Measurements from ENCODE around the gene EIF3F. TPM values are rescaled to one million over a fixed set of nuclear protein-coding genes. Genes with fewer than 3 reads are reported as not detected.

EIF3F gene
- total and polyA plus RNA-seq, 2 of the 13 experiments (the other 11 are each of a cell fraction or from before 2014, with no cell fraction given): 109 to 191 TPM

- no peak; the same call in 1 of the 2 replicates for TF ChIP-seq FOXO1 (CRISPR knock-in tag; IDR thresholded peaks at IDR 0.05)
- 0 out of 2 replicates have a peak, but pooled peaks have one; percentile 55 for TF ChIP-seq SETDB1 (CRISPR knock-in tag; IDR thresholded peaks at IDR 0.05; ENCODE audit: borderline replicate concordance)
- peak; percentile 93; the same call in 1 of the 2 replicates for TF ChIP-seq FOXK1 (CRISPR knock-in tag; IDR thresholded peaks at IDR 0.05; ENCODE audit: borderline replicate concordance, low read depth)
- TF ChIP-seq ZNF878 (CRISPR knock-in tag; IDR thresholded peaks at IDR 0.05): peak; percentile 91
- peak; percentile 85; the same call in 1 of the 2 replicates for TF ChIP-seq KDM3A (CRISPR knock-in tag; IDR thresholded peaks at IDR 0.05; ENCODE audit: low read depth)
- TF ChIP-seq DNMT3B (CRISPR knock-in tag; conservative IDR thresholded peaks at IDR 0.05): no peak
- TF ChIP-seq ZNF18 (CRISPR knock-in tag; IDR thresholded peaks at IDR 0.05; ENCODE audit: insufficient replicate concordance): no peak
- peak; percentile 91 for TF ChIP-seq ZNF264 (CRISPR knock-in tag; IDR thresholded peaks at IDR 0.05)
- TF ChIP-seq KLF9 (CRISPR knock-in tag; IDR thresholded peaks at IDR 0.05; ENCODE audit: low read depth): no peak
- peak; percentile 95 for TF ChIP-seq YEATS2 (CRISPR knock-in tag; IDR thresholded peaks at IDR 0.05; ENCODE audit: borderline replicate concordance)
- TF ChIP-seq, protein P1, sequence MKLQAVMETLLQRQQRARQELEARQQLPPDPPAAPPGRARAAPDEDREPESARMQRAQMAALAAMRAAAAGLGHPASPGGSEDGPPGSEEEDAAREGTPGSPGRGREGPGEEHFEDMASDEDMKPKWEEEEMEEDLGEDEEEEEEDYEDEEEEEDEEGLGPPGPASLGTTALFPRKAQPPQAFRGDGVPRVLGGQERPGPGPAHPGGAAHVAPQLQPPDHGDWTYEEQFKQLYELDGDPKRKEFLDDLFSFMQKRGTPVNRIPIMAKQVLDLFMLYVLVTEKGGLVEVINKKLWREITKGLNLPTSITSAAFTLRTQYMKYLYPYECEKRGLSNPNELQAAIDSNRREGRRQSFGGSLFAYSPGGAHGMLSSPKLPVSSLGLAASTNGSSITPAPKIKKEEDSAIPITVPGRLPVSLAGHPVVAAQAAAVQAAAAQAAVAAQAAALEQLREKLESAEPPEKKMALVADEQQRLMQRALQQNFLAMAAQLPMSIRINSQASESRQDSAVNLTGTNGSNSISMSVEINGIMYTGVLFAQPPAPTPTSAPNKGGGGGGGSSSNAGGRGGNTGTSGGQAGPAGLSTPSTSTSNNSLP (IDR thresholded peaks at IDR 0.05; ENCODE audit: low read depth, low read length): peak; percentile 49; the same call in 1 of the 2 replicates
- TF ChIP-seq, protein P2, sequence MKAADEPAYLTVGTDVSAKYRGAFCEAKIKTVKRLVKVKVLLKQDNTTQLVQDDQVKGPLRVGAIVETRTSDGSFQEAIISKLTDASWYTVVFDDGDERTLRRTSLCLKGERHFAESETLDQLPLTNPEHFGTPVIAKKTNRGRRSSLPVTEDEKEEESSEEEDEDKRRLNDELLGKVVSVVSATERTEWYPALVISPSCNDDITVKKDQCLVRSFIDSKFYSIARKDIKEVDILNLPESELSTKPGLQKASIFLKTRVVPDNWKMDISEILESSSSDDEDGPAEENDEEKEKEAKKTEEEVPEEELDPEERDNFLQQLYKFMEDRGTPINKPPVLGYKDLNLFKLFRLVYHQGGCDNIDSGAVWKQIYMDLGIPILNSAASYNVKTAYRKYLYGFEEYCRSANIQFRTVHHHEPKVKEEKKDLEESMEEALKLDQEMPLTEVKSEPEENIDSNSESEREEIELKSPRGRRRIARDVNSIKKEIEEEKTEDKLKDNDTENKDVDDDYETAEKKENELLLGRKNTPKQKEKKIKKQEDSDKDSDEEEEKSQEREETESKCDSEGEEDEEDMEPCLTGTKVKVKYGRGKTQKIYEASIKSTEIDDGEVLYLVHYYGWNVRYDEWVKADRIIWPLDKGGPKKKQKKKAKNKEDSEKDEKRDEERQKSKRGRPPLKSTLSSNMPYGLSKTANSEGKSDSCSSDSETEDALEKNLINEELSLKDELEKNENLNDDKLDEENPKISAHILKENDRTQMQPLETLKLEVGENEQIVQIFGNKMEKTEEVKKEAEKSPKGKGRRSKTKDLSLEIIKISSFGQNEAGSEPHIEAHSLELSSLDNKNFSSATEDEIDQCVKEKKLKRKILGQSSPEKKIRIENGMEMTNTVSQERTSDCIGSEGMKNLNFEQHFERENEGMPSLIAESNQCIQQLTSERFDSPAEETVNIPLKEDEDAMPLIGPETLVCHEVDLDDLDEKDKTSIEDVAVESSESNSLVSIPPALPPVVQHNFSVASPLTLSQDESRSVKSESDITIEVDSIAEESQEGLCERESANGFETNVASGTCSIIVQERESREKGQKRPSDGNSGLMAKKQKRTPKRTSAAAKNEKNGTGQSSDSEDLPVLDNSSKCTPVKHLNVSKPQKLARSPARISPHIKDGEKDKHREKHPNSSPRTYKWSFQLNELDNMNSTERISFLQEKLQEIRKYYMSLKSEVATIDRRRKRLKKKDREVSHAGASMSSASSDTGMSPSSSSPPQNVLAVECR (CRISPR knock-in tag; IDR thresholded peaks at IDR 0.05; ENCODE audit: borderline replicate concordance): peak; percentile 87
- no peak for TF ChIP-seq NR1H2 (CRISPR knock-in tag; IDR thresholded peaks at IDR 0.05; ENCODE audit: borderline replicate concordance, low read depth)
- no peak for TF ChIP-seq ZBTB44 (CRISPR knock-in tag; IDR thresholded peaks at IDR 0.05)
- no peak; the same call in 1 of the 2 replicates for TF ChIP-seq NKX3-1 (CRISPR knock-in tag; IDR thresholded peaks at IDR 0.05)
- TF ChIP-seq ZFX (CRISPR knock-in tag; IDR thresholded peaks at IDR 0.05; ENCODE audit: low read depth): peak; percentile 69
- TF ChIP-seq ZNF83 (CRISPR knock-in tag; IDR thresholded peaks at IDR 0.05; ENCODE audit: borderline replicate concordance): no peak
- TF ChIP-seq CREM (IDR thresholded peaks at IDR 0.05): peak; percentile 92
- no peak for TF ChIP-seq CREM (CRISPR knock-in tag; IDR thresholded peaks at IDR 0.05)
- TF ChIP-seq, protein P3, sequence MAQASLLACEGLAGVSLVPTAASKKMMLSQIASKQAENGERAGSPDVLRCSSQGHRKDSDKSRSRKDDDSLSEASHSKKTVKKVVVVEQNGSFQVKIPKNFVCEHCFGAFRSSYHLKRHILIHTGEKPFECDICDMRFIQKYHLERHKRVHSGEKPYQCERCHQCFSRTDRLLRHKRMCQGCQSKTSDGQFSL (CRISPR knock-in tag; IDR thresholded peaks at IDR 0.05): no peak
These were observed at the start of gene EIF3F (continued) for GRCh38 chr11:7986768-7987559.

Measured in HepG2 (cell line).